Colonic mucosa (tissue), 4 donors: ENCODE measurements around the gene COL19A1. TPM values are rescaled to one million over a fixed set of nuclear protein-coding genes. Genes with fewer than 3 reads are reported as not detected.

Experiments used
- DNase-seq: peaks from one replicate; pipeline ENCODE4 v3.0.0-alpha.2; 2020
- H3K27ac ChIP-seq: fragments of 200-600 bp; one replicate; pipeline ENCODE4 v1.8.0; 2021
- H3K27me3 ChIP-seq: fragments of 200-600 bp; one replicate; pipeline ENCODE4 v1.8.0; 2021
- H3K36me3 ChIP-seq: fragments of 200-600 bp; one replicate; pipeline ENCODE4 v1.8.0; 2021
- H3K4me1 ChIP-seq: fragments of 200-600 bp; one replicate; pipeline ENCODE4 v1.8.0; 2021; ENCODE audit warnings: mild to moderate bottlenecking
- H3K4me3 ChIP-seq: fragments of 200-600 bp; one replicate; pipeline ENCODE4 v1.8.0; 2021
- H3K9ac ChIP-seq, 2 donors: one replicate each; pipeline ENCODE4 v1.7.0; 2013; ENCODE audit warnings: control low read depth in 2 of 2, low read depth in 2 of 2, low read length in 2 of 2
- H3K9me3 ChIP-seq: fragments of 200-600 bp; one replicate; pipeline ENCODE4 v1.8.0; 2021
- intact Hi-C: fragments of 100-400 bp; cut with DNase I; formaldehyde crosslinking; loops from one replicate; pipeline ENCODE4 v1.14.1; 2022
- total RNA-seq, 2 donors: library from RNA; stranded (reverse); fragmentation: NEBNext Ultra II Directional in 1 of 2; extraction: Animal tissue kit (Norgen Biotek cat#: 25700) in 1 of 2; gene quantifications; one replicate each; pipeline ENCODE4 v1.2.1, GENCODE V29; 2021
- TF ChIP-seq, protein P1 (sequence below): fragments of 200-600 bp; IDR thresholded peaks from one replicate; pipeline ENCODE4 v1.8.0; 2022; ENCODE audit warnings: antibody characterized with exemption, mild to moderate bottlenecking
- donor health status: healthy.
- donor health status: DM: no; HTN: no; CAD: no.
- donor health status: DM: no; HTN: no; CAD: no.

COL19A1 gene
- total RNA-seq, 2 donors from 2014 or later, result 0.22 to 0.56 TPM

DNA sequence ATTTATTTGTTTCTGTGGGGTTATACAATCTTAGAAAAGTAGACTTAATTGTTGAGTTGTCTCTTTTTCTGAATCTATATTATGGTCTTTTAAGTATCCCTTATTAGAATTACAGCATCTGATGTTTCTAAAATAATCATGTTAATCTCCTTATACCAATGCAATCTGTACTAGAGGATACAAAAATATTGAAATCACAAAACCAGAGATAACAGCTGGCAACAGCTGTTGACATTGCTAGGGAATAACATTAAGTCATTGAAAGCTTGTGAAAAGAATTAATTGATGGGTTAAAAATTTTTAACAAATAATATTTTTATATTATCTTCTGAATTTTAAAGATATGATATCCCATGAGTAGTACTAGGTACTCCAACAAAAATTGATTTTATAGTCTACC, 162.6 kb downstream of the COL19A1 start:
- Histone ChIP-seq H3K4me3 (no peak overlapping the region), H3K9ac (no peak overlapping the region), H3K27ac (no peak overlapping the region), H3K27me3 (no peaks in the 10 kb centered on the region), H3K4me1 (no peaks in the 10 kb centered on the region), H3K9me3 (no peaks in the 10 kb centered on the region), H3K36me3 (no peaks in the 10 kb centered on the region)
- TF ChIP-seq, protein P1, sequence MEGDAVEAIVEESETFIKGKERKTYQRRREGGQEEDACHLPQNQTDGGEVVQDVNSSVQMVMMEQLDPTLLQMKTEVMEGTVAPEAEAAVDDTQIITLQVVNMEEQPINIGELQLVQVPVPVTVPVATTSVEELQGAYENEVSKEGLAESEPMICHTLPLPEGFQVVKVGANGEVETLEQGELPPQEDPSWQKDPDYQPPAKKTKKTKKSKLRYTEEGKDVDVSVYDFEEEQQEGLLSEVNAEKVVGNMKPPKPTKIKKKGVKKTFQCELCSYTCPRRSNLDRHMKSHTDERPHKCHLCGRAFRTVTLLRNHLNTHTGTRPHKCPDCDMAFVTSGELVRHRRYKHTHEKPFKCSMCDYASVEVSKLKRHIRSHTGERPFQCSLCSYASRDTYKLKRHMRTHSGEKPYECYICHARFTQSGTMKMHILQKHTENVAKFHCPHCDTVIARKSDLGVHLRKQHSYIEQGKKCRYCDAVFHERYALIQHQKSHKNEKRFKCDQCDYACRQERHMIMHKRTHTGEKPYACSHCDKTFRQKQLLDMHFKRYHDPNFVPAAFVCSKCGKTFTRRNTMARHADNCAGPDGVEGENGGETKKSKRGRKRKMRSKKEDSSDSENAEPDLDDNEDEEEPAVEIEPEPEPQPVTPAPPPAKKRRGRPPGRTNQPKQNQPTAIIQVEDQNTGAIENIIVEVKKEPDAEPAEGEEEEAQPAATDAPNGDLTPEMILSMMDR, result no peak
- DNase-seq, result no peak
- intact Hi-C loops, result no loop called here

DNA sequence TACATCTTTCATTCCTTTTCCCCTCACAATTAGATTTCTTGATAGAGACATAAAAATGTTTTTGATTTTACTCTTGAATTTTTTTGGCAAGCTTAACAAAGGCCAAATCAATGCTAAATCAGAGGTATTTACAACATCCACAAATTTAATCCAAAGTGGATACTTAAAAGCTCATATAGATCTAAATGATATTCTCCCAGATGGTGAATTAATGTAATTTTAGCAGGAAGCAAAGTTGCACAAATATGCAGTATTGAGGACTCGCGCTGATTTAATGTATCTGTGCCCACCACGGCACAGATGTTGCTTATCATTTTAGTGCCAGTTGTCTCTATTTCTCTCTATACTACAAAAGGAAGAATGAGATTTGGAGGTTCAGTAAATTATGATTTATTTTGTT, 167.4 kb downstream of the COL19A1 start:
- Histone ChIP-seq H3K27ac (no peak overlapping the region), H3K4me3 (no peak overlapping the region), H3K27me3 (no peaks in the 10 kb centered on the region), H3K9ac (no peak overlapping the region), H3K36me3 (no peaks in the 10 kb centered on the region), H3K9me3 (no peaks in the 10 kb centered on the region), H3K4me1 (no peaks in the 10 kb centered on the region)
- TF ChIP-seq, protein P1, result no peak
- intact Hi-C loops, result no loop called here
- DNase-seq, result no peak

DNA sequence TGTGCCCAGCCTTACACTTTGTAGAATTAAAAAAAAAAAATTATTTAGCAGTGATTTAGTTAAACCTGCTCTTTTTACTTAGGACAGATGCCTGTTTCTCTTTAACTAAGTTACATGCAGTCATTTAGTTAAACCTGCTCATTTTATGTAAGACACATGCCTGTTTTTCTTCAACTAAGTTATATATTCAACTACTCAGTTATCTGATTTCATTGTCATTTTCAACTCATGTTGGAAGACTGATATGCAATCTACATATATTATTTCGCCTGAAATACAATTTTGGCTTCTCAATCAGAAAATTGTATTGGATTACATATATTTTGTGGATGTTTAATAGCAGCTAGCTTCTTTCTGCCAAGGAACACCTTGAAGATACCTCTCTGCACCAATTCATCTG, 171.1 kb downstream of the COL19A1 start:
- Histone ChIP-seq H3K27me3 (no peaks in the 10 kb centered on the region), H3K9me3 (no peaks in the 10 kb centered on the region), H3K36me3 (no peaks in the 10 kb centered on the region), H3K4me3 (no peak overlapping the region), H3K9ac (no peak overlapping the region), H3K4me1 (no peaks in the 10 kb centered on the region), H3K27ac (no peak overlapping the region)
- TF ChIP-seq, protein P1, result no peak
- intact Hi-C loops, result no loop called here
- DNase-seq, result no peak

DNA sequence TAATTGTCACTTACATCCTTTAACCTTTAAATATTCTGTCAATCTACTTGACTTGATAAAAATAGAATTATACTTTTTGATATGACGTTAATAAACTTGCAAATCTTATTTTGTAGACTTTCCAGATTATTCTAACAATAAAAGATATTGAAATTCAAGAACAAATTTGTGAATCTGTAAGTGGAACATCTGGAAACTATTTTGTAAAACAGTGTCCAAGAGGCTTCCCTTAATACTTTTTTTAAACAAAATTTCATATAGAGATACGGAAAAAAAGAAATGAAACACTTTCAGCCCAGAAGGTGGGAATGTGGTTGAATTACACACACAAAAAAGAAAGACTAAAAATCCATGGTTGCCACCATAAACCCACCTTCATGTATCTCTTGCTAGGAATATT, 174.4 kb downstream of the COL19A1 start:
- no peak overlapping the region for H3K27ac ChIP-seq
- TF ChIP-seq, protein P1, result no peak
- no peak overlapping the region for H3K4me3 ChIP-seq
- no peak overlapping the region for H3K9ac ChIP-seq
- H3K27me3 ChIP-seq, result no peaks in the 10 kb centered on the region
- no peak for DNase-seq
- H3K4me1 ChIP-seq, result no peaks in the 10 kb centered on the region
- no peaks in the 10 kb centered on the region for H3K36me3 ChIP-seq
- no peaks in the 10 kb centered on the region for H3K9me3 ChIP-seq
- intact Hi-C loops, result no loop called here

DNA sequence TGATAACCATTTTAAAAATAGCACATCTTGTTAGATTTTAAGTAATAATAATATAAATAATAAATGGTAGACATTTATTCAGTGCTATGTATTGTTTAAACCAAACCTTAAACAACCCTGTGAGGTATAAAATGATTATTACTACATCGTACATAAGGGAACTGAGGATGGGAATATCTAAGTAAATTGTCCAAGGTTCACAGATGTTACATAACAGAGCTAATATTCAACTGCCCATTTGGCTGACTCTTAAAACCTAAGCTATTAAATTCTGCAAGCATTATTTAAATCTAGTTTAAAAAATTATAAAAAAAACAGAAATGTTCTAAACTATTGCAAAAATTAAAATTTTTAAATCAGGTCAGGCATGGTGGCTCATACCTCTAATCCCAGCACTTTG, 175.1 kb downstream of the COL19A1 start:
- no peaks in the 10 kb centered on the region for H3K27me3 ChIP-seq
- intact Hi-C loops, result no loop called here
- H3K9ac ChIP-seq, result no peak overlapping the region
- TF ChIP-seq, protein P1, result no peak
- H3K27ac ChIP-seq, result no peak overlapping the region
- no peaks in the 10 kb centered on the region for H3K36me3 ChIP-seq
- no peak for DNase-seq
- H3K4me1 ChIP-seq, result no peaks in the 10 kb centered on the region
- no peaks in the 10 kb centered on the region for H3K9me3 ChIP-seq
- no peak overlapping the region for H3K4me3 ChIP-seq

DNA sequence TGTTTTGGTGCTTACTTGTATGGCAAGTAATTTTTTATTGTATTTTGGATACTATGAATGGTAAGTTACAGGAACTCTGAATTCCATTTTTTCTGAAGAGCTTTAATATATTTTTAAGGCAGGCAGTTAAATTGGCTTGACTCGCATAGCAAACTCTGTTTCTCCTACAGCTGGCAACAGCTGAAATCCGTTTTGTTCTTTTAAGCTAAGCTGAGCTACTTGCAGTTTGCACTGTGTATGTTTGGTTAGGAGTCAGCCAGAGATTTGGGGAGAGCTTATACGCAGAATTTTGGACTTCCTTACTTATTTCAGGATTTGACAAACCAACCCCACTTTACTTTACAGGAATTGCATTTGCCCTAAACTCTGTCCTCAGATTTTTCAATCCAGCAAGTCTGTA, 179.1 kb downstream of the COL19A1 start:
- TF ChIP-seq, protein P1, result no peak
- intact Hi-C loops, result no loop called here
- no peak overlapping the region for H3K4me3 ChIP-seq
- H3K27me3 ChIP-seq, result no peaks in the 10 kb centered on the region
- H3K9me3 ChIP-seq, result no peaks in the 10 kb centered on the region
- H3K4me1 ChIP-seq, result no peaks in the 10 kb centered on the region
- H3K9ac ChIP-seq, result no peak overlapping the region
- DNase-seq, result no peak
- no peaks in the 10 kb centered on the region for H3K36me3 ChIP-seq
- no peak overlapping the region for H3K27ac ChIP-seq
